GM19452 (cell line): ENCODE measurements around the gene S100A5.

ENCODE experiments used
- ATAC-seq: cut with Tn5 transposase; IDR thresholded peaks from one replicate; pipeline ENCODE4 v1.9.1; 2021; ENCODE audit not compliant: unreplicated experiment

Gene S100A5

GRCh38 chr1:153548722-153549688, 8.3 kb upstream of the S100A5 start, which contains the start of gene S100A3:
S100A3 (minus strand) TSS chr1:153549258; CDS start chr1:153548485, 773 bp downstream.
- ATAC-seq, result no peak

GRCh38 chr1:153547560-153548551, 7.1 kb upstream of the S100A5 start:
- ATAC-seq, result no peak

- ATAC-seq, result no peak
Measured at GRCh38 chr1:153546796-153547559, 6.2 kb upstream of the S100A5 start.

- ATAC-seq, result no peak
Measured at GRCh38 chr1:153546371-153546770, 5.6 kb upstream of the S100A5 start.

- no peak for ATAC-seq
Measured at GRCh38 chr1:153545067-153546055, 4.6 kb upstream of the S100A5 start, which contains the start of gene S100A4. S100A4 (minus strand) TSS chr1:153545806; CDS start chr1:153544794, 1,012 bp downstream.

- ATAC-seq, result no peak
Measured at GRCh38 chr1:153544453-153545066, 3.8 kb upstream of the S100A5 start.

- no peak for ATAC-seq
Measured at GRCh38 chr1:153543736-153544135, 3.0 kb upstream of the S100A5 start.

- no peak for ATAC-seq
Measured at GRCh38 chr1:153542956-153543711, 2.4 kb upstream of the S100A5 start.

- ATAC-seq, result no peak
Measured at GRCh38 chr1:153541641-153542590, 1.2 kb upstream of the S100A5 start.

GRCh38 chr1:153539395-153540093, 1.2 kb downstream of the S100A5 start:
- ATAC-seq, result no peak

GRCh38 chr1:153538315-153538821, 2.4 kb downstream of the S100A5 start:
- no peak for ATAC-seq

GRCh38 chr1:153537376-153537730, 3.4 kb downstream of the S100A5 start:
- ATAC-seq, result no peak

- no peak for ATAC-seq
Measured at GRCh38 chr1:153536671-153537375, 3.9 kb downstream of the S100A5 start.

GRCh38 chr1:153536012-153536670, 4.6 kb downstream of the S100A5 start:
- no peak for ATAC-seq
